Neural progenitor cell (in vitro differentiated cells): ENCODE data around the gene PLIN5. TPM values are rescaled to one million over a fixed set of nuclear protein-coding genes. Genes with fewer than 3 reads are reported as not detected.

Source experiments
- DNase-seq: peaks from one replicate; pipeline ENCODE4 v3.0.0-alpha.2; 2016; ENCODE audit warnings: low spot score
- H2AFZ ChIP-seq: fragments of 200-600 bp; sonication (generic); replicated peaks from 2 replicates; pipeline ENCODE4 v1.6.1; 2016; ENCODE audit warnings: antibody characterized with exemption
- H3F3A ChIP-seq: fragments of 200-600 bp; sonication (generic); 2 replicates; pipeline ENCODE4 v1.6.1; 2016; ENCODE audit warnings: antibody characterized with exemption, low read depth
- H3K27ac ChIP-seq: fragments of 200-600 bp; sonication (generic); 2 replicates; pipeline ENCODE4 v1.5.1; 2016; ENCODE audit warnings: mild to moderate bottlenecking
- H3K27me3 ChIP-seq: fragments of 200-600 bp; sonication (generic); 2 replicates; pipeline ENCODE4 v1.6.1; 2016; ENCODE audit warnings: mild to moderate bottlenecking, moderate library complexity
- H3K36me3 ChIP-seq: fragments of 200-600 bp; sonication (generic); 2 replicates; pipeline ENCODE4 v1.5.1; 2016
- H3K4me1 ChIP-seq: fragments of 200-600 bp; sonication (generic); 2 replicates; pipeline ENCODE4 v1.6.1; 2016; ENCODE audit warnings: mixed run types
- H3K4me2 ChIP-seq: fragments of 200-600 bp; sonication (generic); 2 replicates; pipeline ENCODE4 v1.6.1; 2016
- H3K4me3 ChIP-seq: fragments of 200-600 bp; sonication (generic); 2 replicates; pipeline ENCODE4 v1.5.1; 2016
- H3K79me2 ChIP-seq: fragments of 200-600 bp; sonication (generic); 2 replicates; pipeline ENCODE4 v1.6.1; 2016; ENCODE audit warnings: low read depth
- H3K9ac ChIP-seq: fragments of 200-600 bp; sonication (generic); 2 replicates; pipeline ENCODE4 v1.6.1; 2016
- H3K9me3 ChIP-seq: fragments of 200-600 bp; sonication (generic); 2 replicates; pipeline ENCODE4 v1.5.1; 2016; ENCODE audit warnings: low read depth
- H4K20me1 ChIP-seq: fragments of 200-600 bp; sonication (generic); 2 replicates; pipeline ENCODE4 v1.6.1; 2016; ENCODE audit warnings: low read depth
- H3K27ac Mint-ChIP-seq: 3 replicates; pipeline ENCODE4 v1.8.0; 2021; ENCODE audit warnings: mixed read lengths
- H3K27me3 Mint-ChIP-seq: 2 replicates; pipeline ENCODE4 v1.8.0; 2022; ENCODE audit warnings: low read depth, mild to moderate bottlenecking, inconsistent platforms, moderate library complexity, mixed read lengths; ENCODE audit not compliant: insufficient read depth
- H3K36me3 Mint-ChIP-seq: 3 replicates; pipeline ENCODE4 v1.8.0; 2021; ENCODE audit warnings: mixed read lengths
- H3K4me1 Mint-ChIP-seq: 3 replicates; pipeline ENCODE4 v1.8.0; 2021; ENCODE audit warnings: mixed read lengths
- H3K4me3 Mint-ChIP-seq: 3 replicates; pipeline ENCODE4 v1.8.0; 2021; ENCODE audit warnings: mild to moderate bottlenecking, moderate library complexity, mixed read lengths
- H3K9me3 Mint-ChIP-seq: 3 replicates; pipeline ENCODE4 v1.8.0; 2020; ENCODE audit warnings: mixed read lengths
- EZH2 ChIP-seq: fragments of 200-600 bp; sonication (generic); IDR thresholded peaks from 2 replicates; pipeline ENCODE4 v1.6.1; 2017; ENCODE audit warnings: antibody characterized with exemption, mild to moderate bottlenecking, moderate library complexity
- EZH2phosphoT487 ChIP-seq: fragments of 200-600 bp; sonication (generic); IDR thresholded peaks from 2 replicates; pipeline ENCODE4 v1.6.1; 2017; ENCODE audit warnings: antibody characterized with exemption
- total RNA-seq: library from RNA; depleted of rRNA; stranded (reverse); fragments of >200 nt; gene quantifications from 2 replicates; pipeline ENCODE4 v1.2.3, GENCODE V29; 2015; ENCODE audit warnings: low replicate concordance
- TF ChIP-seq, protein P1 (sequence below): fragments of 200-600 bp; sonication (generic); IDR thresholded peaks from 2 replicates; pipeline ENCODE4 v1.5.1; 2017; ENCODE audit warnings: antibody characterized with exemption, mild to moderate bottlenecking

Gene PLIN5
- total RNA-seq, 1 donor from 2014 or later = 1.2 TPM

GRCh38 chr19:4482721-4483364 lies 52.2 kb downstream of the PLIN5 start:
- no peak for DNase-seq
- Mint-ChIP-seq H3K27ac (no peak overlapping the region), H3K36me3 (peaks cover 10% of the 10 kb centered on the region), H3K4me1 (no peaks in the 10 kb centered on the region), H3K9me3 (no peaks in the 10 kb centered on the region), H3K27me3 (no peaks in the 10 kb centered on the region), H3K4me3 (no peak overlapping the region)
- H3K9me3 ChIP-seq = no peaks in the 10 kb centered on the region
- TF ChIP-seq EZH2phosphoT487 = no peak
- TF ChIP-seq, protein P1, sequence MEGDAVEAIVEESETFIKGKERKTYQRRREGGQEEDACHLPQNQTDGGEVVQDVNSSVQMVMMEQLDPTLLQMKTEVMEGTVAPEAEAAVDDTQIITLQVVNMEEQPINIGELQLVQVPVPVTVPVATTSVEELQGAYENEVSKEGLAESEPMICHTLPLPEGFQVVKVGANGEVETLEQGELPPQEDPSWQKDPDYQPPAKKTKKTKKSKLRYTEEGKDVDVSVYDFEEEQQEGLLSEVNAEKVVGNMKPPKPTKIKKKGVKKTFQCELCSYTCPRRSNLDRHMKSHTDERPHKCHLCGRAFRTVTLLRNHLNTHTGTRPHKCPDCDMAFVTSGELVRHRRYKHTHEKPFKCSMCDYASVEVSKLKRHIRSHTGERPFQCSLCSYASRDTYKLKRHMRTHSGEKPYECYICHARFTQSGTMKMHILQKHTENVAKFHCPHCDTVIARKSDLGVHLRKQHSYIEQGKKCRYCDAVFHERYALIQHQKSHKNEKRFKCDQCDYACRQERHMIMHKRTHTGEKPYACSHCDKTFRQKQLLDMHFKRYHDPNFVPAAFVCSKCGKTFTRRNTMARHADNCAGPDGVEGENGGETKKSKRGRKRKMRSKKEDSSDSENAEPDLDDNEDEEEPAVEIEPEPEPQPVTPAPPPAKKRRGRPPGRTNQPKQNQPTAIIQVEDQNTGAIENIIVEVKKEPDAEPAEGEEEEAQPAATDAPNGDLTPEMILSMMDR = no peak
- no peak for TF ChIP-seq EZH2
- H3K4me2 ChIP-seq = no peak overlapping the region
- H3K36me3 ChIP-seq = no peaks in the 10 kb centered on the region
- no peak overlapping the region for H3K4me3 ChIP-seq
- no peak overlapping the region for H3K9ac ChIP-seq
- H3K4me1 ChIP-seq = no peaks in the 10 kb centered on the region
- H4K20me1 ChIP-seq = peaks cover 42% of the 10 kb centered on the region
- no peaks in the 10 kb centered on the region for H3F3A ChIP-seq
- peaks cover 25% of the 10 kb centered on the region for H3K79me2 ChIP-seq
- H3K27ac ChIP-seq = no peak overlapping the region
- H2AFZ ChIP-seq = no peak overlapping the region
- no peaks in the 10 kb centered on the region for H3K27me3 ChIP-seq

DNA sequence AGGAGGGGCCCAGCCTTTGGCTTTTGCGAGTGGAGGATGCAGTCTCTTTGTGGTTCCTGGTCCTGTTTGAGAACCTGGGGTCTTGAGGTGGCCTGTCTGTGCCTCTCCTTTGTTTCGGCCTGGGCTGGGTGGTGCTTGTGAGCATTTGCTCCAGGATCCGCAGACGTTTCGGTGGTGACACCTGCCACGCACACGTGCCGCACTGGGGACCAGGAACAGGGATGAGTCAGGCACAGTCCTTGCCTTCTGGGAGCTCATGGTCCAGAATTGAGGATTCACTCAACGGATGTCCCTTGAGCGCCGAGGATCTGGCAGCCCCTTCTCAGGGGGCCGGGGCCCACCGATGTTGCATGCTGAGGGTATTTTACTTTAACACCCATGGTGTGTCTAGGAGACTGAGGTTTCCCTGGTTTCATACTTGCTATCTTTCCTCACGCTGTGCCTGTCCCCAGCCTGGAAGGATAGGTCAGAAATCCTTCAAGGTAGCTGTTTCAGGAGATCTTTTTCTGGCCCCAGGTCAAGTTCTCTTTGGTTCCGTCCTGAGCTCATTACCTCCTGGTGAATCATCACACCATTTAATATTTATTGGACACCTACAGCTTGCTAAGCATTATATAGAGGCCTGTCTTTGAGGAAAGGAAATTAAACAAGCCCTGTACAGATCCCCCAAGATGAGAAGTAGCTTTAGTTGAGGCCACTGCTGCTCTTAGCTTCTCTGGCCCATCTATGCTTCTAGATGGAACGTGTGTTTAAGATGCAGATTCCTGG lies 57.8 kb downstream of the PLIN5 start:
- no peak overlapping the region for H2AFZ ChIP-seq
- no peaks in the 10 kb centered on the region for H3K27me3 ChIP-seq
- H4K20me1 ChIP-seq = peaks cover 50% of the 10 kb centered on the region
- no peak for DNase-seq
- H3K4me3 Mint-ChIP-seq = no peak overlapping the region
- H3K4me1 ChIP-seq = peaks cover 5% of the 10 kb centered on the region
- no peaks in the 10 kb centered on the region for H3K9me3 ChIP-seq
- no peak overlapping the region for H3K9ac ChIP-seq
- H3K27me3 Mint-ChIP-seq = no peaks in the 10 kb centered on the region
- peaks cover 74% of the 10 kb centered on the region for H3K79me2 ChIP-seq
- peaks cover 10% of the 10 kb centered on the region for H3F3A ChIP-seq
- H3K36me3 ChIP-seq = no peaks in the 10 kb centered on the region
- H3K27ac ChIP-seq = no peak overlapping the region
- H3K4me2 ChIP-seq = no peak overlapping the region
- H3K9me3 Mint-ChIP-seq = no peaks in the 10 kb centered on the region
- peaks cover 8% of the 10 kb centered on the region for H3K4me1 Mint-ChIP-seq
- no peak overlapping the region for H3K27ac Mint-ChIP-seq
- no peak overlapping the region for H3K4me3 ChIP-seq
- H3K36me3 Mint-ChIP-seq = peaks cover 8% of the 10 kb centered on the region
- TF ChIP-seq, protein P1 = no peak
- TF ChIP-seq EZH2 (no peak), EZH2phosphoT487 (no peak)

DNA sequence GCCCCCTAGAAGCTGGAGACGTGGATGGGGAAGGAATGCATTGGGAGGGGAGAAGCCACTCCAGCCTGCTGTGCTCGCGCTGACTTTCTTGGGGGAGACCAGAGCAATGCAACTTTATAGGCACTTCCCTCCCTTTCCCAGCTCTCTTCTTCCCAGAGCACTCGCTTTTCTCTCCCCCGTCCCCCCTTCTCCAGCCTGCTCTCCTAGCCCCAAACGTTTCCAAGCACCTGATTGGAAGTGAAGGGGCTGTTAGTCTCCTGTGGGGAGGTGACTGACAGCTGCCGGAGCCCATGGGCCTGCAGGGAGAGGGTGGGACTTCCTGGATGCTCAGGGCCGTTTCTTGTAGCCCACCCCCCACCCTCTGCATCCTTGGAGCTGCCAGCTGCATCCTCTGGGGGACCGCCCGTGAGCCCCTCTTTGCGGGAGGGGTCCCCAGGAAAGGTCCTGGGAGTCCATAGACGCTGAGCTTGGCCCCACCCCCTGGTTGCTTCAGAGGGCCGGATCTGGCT lies 60.5 kb downstream of the PLIN5 start:
- TF ChIP-seq, protein P1 = no peak
- TF ChIP-seq EZH2phosphoT487 (no peak), EZH2 (no peak)
- Histone ChIP-seq H3K4me1 (peaks cover 5% of the 10 kb centered on the region), H3K36me3 (no peaks in the 10 kb centered on the region), H3K9ac (peak overlapping the region; percentile 34), H3K27me3 (no peaks in the 10 kb centered on the region), H3K4me3 (peak overlapping the region; percentile 100), H2AFZ (no peak overlapping the region), H3K9me3 (no peaks in the 10 kb centered on the region), H3K79me2 (peaks cover 71% of the 10 kb centered on the region), H3K27ac (peak overlapping the region; percentile 36), H4K20me1 (peaks cover 42% of the 10 kb centered on the region), H3K4me2 (peak overlapping the region; percentile 84), H3F3A (peaks cover 10% of the 10 kb centered on the region)
- H3K4me1 Mint-ChIP-seq = peaks cover 11% of the 10 kb centered on the region
- H3K27ac Mint-ChIP-seq = peak overlapping the region; percentile 69
- H3K4me3 Mint-ChIP-seq = peak overlapping the region; percentile 93
- peak; percentile 93 for DNase-seq
- H3K27me3 Mint-ChIP-seq = peaks cover 3% of the 10 kb centered on the region
- peaks cover 8% of the 10 kb centered on the region for H3K36me3 Mint-ChIP-seq
- H3K9me3 Mint-ChIP-seq = no peaks in the 10 kb centered on the region
